Middle frontal gyrus (tissue), 1 donor: Measurements from ENCODE around the gene FANK1.

ENCODE experiments used
- DNase-seq: peaks from one replicate; pipeline ENCODE4 v3.0.0-alpha.2; 2015; ENCODE audit warnings: low spot score; ENCODE audit errors: extremely low spot score

Gene FANK1

GRCh38 chr10:125984865-125985495, 88.6 kb downstream of the FANK1 start:
- no peak for DNase-seq

- no peak for DNase-seq
Observed at GRCh38 chr10:125985557-125986240, 89.3 kb downstream of the FANK1 start.

GRCh38 chr10:125989791-125990190, 93.4 kb downstream of the FANK1 start:
- DNase-seq: no peak

- DNase-seq: no peak
Observed at GRCh38 chr10:125990974-125991373, 94.6 kb downstream of the FANK1 start.

- DNase-seq: no peak
Observed at GRCh38 chr10:125991392-125991791, 95.0 kb downstream of the FANK1 start.

GRCh38 chr10:125992254-125992653, 95.9 kb downstream of the FANK1 start:
- DNase-seq: no peak

- no peak for DNase-seq
Observed at GRCh38 chr10:125994601-125995000, 98.2 kb downstream of the FANK1 start.

- DNase-seq: no peak
Observed at GRCh38 chr10:125995726-125996304, 99.5 kb downstream of the FANK1 start.

- no peak for DNase-seq
Observed at GRCh38 chr10:125997586-125997985, 101.2 kb downstream of the FANK1 start.

GRCh38 chr10:125999694-126000093, 103.3 kb downstream of the FANK1 start:
- no peak for DNase-seq

GRCh38 chr10:126001576-126001975, 105.2 kb downstream of the FANK1 start:
- no peak for DNase-seq

- DNase-seq: no peak
Observed at GRCh38 chr10:126004752-126005151, 108.4 kb downstream of the FANK1 start.

- DNase-seq: no peak
Observed at GRCh38 chr10:126006264-126006663, 109.9 kb downstream of the FANK1 start.

- no peak for DNase-seq
Observed at GRCh38 chr10:126006906-126007305, 110.5 kb downstream of the FANK1 start.

- no peak for DNase-seq
Observed at GRCh38 chr10:126009650-126010049, 113.3 kb downstream of the FANK1 start.

GRCh38 chr10:126011995-126012394, 115.6 kb downstream of the FANK1 start:
- DNase-seq: no peak

- no peak for DNase-seq
Observed at GRCh38 chr10:126012485-126012884, 116.1 kb downstream of the FANK1 start.

GRCh38 chr10:126013489-126014281, 117.3 kb downstream of the FANK1 start:
- no peak for DNase-seq

GRCh38 chr10:126014309-126014708, 117.9 kb downstream of the FANK1 start:
- no peak for DNase-seq

GRCh38 chr10:126015413-126015812, 119.0 kb downstream of the FANK1 start:
- no peak for DNase-seq

- no peak for DNase-seq
Observed at GRCh38 chr10:126016156-126016805, 119.9 kb downstream of the FANK1 start.
